Activated CD8-positive, alpha-beta T cell treated with anti-CD3 and anti-CD28 coated beads, Interleukin-2, amount 10 ng/mL, durations not matched to agents 7 days and 5 days (primary cell): ENCODE data around the gene SERPINA1. TPM values are rescaled to one million over a fixed set of nuclear protein-coding genes. Genes with fewer than 3 reads are reported as not detected.
"Not testable (repeated sequence)": the region's sequence is repeated elsewhere in the genome, so short reads cannot be mapped to it uniquely, and the experiment has no call there.

ENCODE experiments used
- ATAC-seq: fragments of 150-1000 bp; cut with Tn5 transposase; one replicate; pipeline ENCODE4 v1.10.0; 2021; ENCODE audit warnings: moderate library complexity
- CTCF ChIA-PET: fragments of 350-600 bp; sonication (Branson Sonifier 250); formaldehyde crosslinking; loops from one replicate; lab custom pipeline; 2021; ENCODE audit warnings: antibody characterized with exemption; lab: Charles Lee
- POLR2A ChIA-PET: fragments of 350-600 bp; sonication (Branson Sonifier 250); formaldehyde crosslinking; loops from one replicate; lab custom pipeline; 2021; ENCODE audit warnings: antibody characterized with exemption; lab: Charles Lee
- DNase-seq: peaks from one replicate; pipeline ENCODE4 v3.0.0-alpha.2; 2020
- H3K27ac Mint-ChIP-seq: one replicate; pipeline ENCODE4 v1.8.0; 2021; ENCODE audit warnings: mild to moderate bottlenecking, mixed read lengths
- H3K27me3 Mint-ChIP-seq: one replicate; pipeline ENCODE4 v1.8.0; 2021; ENCODE audit warnings: low read depth, mixed read lengths
- H3K36me3 Mint-ChIP-seq: one replicate; pipeline ENCODE4 v1.8.0; 2021; ENCODE audit warnings: low read depth, mixed read lengths
- H3K4me1 Mint-ChIP-seq: one replicate; pipeline ENCODE4 v1.8.0; 2021; ENCODE audit warnings: low read depth, mixed read lengths
- H3K4me3 Mint-ChIP-seq: one replicate; pipeline ENCODE4 v1.8.0; 2021; ENCODE audit warnings: mild to moderate bottlenecking, mixed read lengths
- H3K9me3 Mint-ChIP-seq: one replicate; pipeline ENCODE4 v1.8.0; 2022; ENCODE audit warnings: mixed read lengths; ENCODE audit not compliant: insufficient read depth
- total RNA-seq, 2 experiments: library from RNA; stranded (reverse); gene quantifications; one replicate each; pipeline ENCODE4 v1.2.3, GENCODE V29; 2021

SERPINA1 gene
- total RNA-seq, 2 experiments from 2014 or later: not detected

DNA sequence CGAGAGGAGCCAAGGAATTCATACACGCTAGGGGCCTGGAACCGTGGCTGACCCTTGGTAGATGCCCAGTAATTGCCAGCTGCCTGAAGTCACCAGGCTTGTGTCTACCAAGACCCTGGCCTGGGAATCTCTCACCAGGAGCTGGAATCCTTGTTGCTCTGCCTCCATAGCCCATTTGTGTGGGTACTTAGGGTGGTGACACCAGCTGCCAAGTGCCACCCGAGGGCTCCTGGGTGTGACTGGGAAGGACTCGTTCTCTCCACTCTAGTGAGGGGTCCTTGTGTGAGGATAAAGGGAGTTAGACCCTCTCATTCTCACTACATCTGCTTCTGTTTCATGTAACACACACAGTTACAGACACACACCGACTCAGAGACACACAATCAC lies 17.9 kb downstream of the SERPINA1 start:
- Mint-ChIP-seq H3K27me3 (no peaks in the 10 kb centered on the region), H3K4me1 (no peaks in the 10 kb centered on the region), H3K36me3 (no peaks in the 10 kb centered on the region), H3K9me3 (no peaks in the 10 kb centered on the region), H3K27ac (no peak overlapping the region), H3K4me3 (no peak overlapping the region)
- POLR2A ChIA-PET: no interaction called here
- no peak for ATAC-seq
- no peak for DNase-seq
- CTCF ChIA-PET: no interaction called here

GRCh38 chr14:94369766-94370523 lies 18.5 kb downstream of the SERPINA1 start:
- CTCF ChIA-PET, H3K36me3 Mint-ChIP-seq, H3K4me3 Mint-ChIP-seq, DNase-seq, H3K27ac Mint-ChIP-seq, ATAC-seq, H3K4me1 Mint-ChIP-seq, H3K9me3 Mint-ChIP-seq, H3K27me3 Mint-ChIP-seq, POLR2A ChIA-PET: not testable (repeated sequence)

GRCh38 chr14:94368956-94369355 lies 19.4 kb downstream of the SERPINA1 start:
- no peaks in the 10 kb centered on the region for H3K36me3 Mint-ChIP-seq
- ChIA-PET POLR2A (no interaction called here), CTCF (no interaction called here)
- H3K4me1 Mint-ChIP-seq: no peaks in the 10 kb centered on the region
- DNase-seq (no peak), ATAC-seq (no peak)
- H3K4me3 Mint-ChIP-seq: no peak overlapping the region
- H3K27ac Mint-ChIP-seq: no peak overlapping the region
- H3K9me3 Mint-ChIP-seq: no peaks in the 10 kb centered on the region
- H3K27me3 Mint-ChIP-seq: no peaks in the 10 kb centered on the region

DNA sequence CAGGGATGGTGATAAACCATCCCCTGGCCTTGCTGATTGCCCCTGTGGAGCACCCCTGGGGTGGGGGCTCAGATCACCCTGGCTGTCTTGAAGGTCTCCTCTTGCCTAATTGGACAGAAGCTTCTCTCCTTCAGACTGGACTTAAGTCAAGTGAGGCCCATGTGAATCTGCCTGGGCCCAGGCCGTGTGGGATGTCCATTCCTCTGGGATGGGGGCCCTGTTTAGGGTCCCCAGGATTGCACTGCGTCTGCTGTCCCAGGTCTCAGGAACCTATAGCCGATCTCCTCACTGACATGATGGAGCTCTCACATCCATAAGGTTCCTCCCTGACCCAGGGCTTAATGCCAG lies 20.2 kb downstream of the SERPINA1 start:
- no peaks in the 10 kb centered on the region for H3K36me3 Mint-ChIP-seq
- no peak for ATAC-seq
- CTCF ChIA-PET: no interaction called here

GRCh38 chr14:94367347-94368242 lies 20.8 kb downstream of the SERPINA1 start:
- ATAC-seq (no peak), DNase-seq (no peak)
- Mint-ChIP-seq H3K27me3 (no peaks in the 10 kb centered on the region), H3K9me3 (no peaks in the 10 kb centered on the region), H3K4me3 (no peak overlapping the region), H3K4me1 (no peaks in the 10 kb centered on the region), H3K27ac (no peak overlapping the region), H3K36me3 (no peaks in the 10 kb centered on the region)
- ChIA-PET POLR2A (interaction anchor here (0.6 kb wide), 1 partner anchor 335 kb away, joined by 3 read pairs; no protein-coding TSS in a partner anchor), CTCF (no interaction called here)

More for the DNA sequence above, 20.2 kb downstream of the SERPINA1 start:
- no peaks in the 10 kb centered on the region for H3K9me3 Mint-ChIP-seq
- DNase-seq: no peak
- H3K27me3 Mint-ChIP-seq: no peaks in the 10 kb centered on the region
- no peak overlapping the region for H3K4me3 Mint-ChIP-seq
- no peak overlapping the region for H3K27ac Mint-ChIP-seq
- POLR2A ChIA-PET: no interaction called here
- H3K4me1 Mint-ChIP-seq: no peaks in the 10 kb centered on the region

GRCh38 chr14:94366146-94366915 lies 22.1 kb downstream of the SERPINA1 start, which contains the start of gene SERPINA2:
TSS of gene SERPINA2 (minus strand) at chr14:94366698.
- DNase-seq: no peak
- Mint-ChIP-seq H3K36me3 (no peaks in the 10 kb centered on the region), H3K4me3 (no peak within 1 kb of the TSS), H3K27ac (no peak within 1 kb of the TSS), H3K9me3 (no peaks in the 10 kb centered on the region), H3K27me3 (no peaks in the 10 kb centered on the region), H3K4me1 (no peaks in the 10 kb centered on the region)
- ChIA-PET POLR2A (interaction anchor here (0.6 kb wide), 1 partner anchor 336 kb away, joined by 3 read pairs; no protein-coding TSS in a partner anchor), CTCF (no interaction called here)
- ATAC-seq: no peak

- DNase-seq (no peak), ATAC-seq (no peak)
- no peaks in the 10 kb centered on the region for H3K4me1 Mint-ChIP-seq
- no peak overlapping the region for H3K27ac Mint-ChIP-seq
- CTCF ChIA-PET: no interaction called here
- no peaks in the 10 kb centered on the region for H3K36me3 Mint-ChIP-seq
- no peak overlapping the region for H3K4me3 Mint-ChIP-seq
- H3K9me3 Mint-ChIP-seq: no peaks in the 10 kb centered on the region
- POLR2A ChIA-PET: no interaction called here
- H3K27me3 Mint-ChIP-seq: no peaks in the 10 kb centered on the region
Measured at GRCh38 chr14:94365624-94366023, 22.8 kb downstream of the SERPINA1 start.

- ChIA-PET POLR2A (no interaction called here), CTCF (no interaction called here)
- Mint-ChIP-seq H3K4me3 (no peak overlapping the region), H3K9me3 (no peaks in the 10 kb centered on the region), H3K27me3 (peaks cover 3% of the 10 kb centered on the region), H3K4me1 (no peaks in the 10 kb centered on the region), H3K27ac (no peak overlapping the region), H3K36me3 (no peaks in the 10 kb centered on the region)
- ATAC-seq: no peak
- DNase-seq: no peak
Measured at GRCh38 chr14:94364964-94365363, 23.4 kb downstream of the SERPINA1 start.

- DNase-seq: no peak
- H3K9me3 Mint-ChIP-seq: no peaks in the 10 kb centered on the region
- POLR2A ChIA-PET: no interaction called here
- CTCF ChIA-PET: no interaction called here
- H3K27me3 Mint-ChIP-seq: peaks cover 3% of the 10 kb centered on the region
- H3K36me3 Mint-ChIP-seq: no peaks in the 10 kb centered on the region
- no peak overlapping the region for H3K27ac Mint-ChIP-seq
- ATAC-seq: no peak
- H3K4me1 Mint-ChIP-seq: no peaks in the 10 kb centered on the region
- no peak overlapping the region for H3K4me3 Mint-ChIP-seq
Measured at GRCh38 chr14:94364037-94364436, 24.4 kb downstream of the SERPINA1 start.

DNA sequence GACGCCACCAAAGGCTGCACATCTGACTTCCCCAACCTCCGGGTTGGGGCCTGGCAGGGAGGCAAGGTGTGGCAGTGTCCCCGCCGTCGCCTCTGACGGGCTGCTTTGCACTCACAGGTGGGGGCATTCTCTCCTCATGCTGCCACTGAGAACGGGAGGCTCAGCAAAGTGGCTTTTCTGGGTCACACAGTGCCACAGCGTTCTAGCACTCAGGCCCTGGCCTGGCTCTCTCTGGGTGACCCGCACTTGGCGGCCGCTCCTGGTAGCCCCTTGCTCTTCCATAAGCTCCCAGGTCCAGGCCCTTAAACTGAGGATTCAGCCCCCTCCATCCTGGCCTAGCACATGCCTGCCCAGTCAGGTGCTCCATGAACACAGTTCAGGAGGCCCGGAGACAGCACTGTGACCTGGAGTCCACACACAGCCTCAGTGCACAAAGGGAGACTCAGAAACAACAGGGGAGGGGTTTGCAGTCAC lies 25.2 kb downstream of the SERPINA1 start:
- H3K4me3 Mint-ChIP-seq: no peak overlapping the region
- ChIA-PET POLR2A (no interaction called here), CTCF (no interaction called here)
- ATAC-seq (no peak), DNase-seq (no peak)
- no peaks in the 10 kb centered on the region for H3K9me3 Mint-ChIP-seq
- H3K27ac Mint-ChIP-seq: no peak overlapping the region
- no peaks in the 10 kb centered on the region for H3K36me3 Mint-ChIP-seq
- no peaks in the 10 kb centered on the region for H3K4me1 Mint-ChIP-seq
- peaks cover 5% of the 10 kb centered on the region for H3K27me3 Mint-ChIP-seq

DNA sequence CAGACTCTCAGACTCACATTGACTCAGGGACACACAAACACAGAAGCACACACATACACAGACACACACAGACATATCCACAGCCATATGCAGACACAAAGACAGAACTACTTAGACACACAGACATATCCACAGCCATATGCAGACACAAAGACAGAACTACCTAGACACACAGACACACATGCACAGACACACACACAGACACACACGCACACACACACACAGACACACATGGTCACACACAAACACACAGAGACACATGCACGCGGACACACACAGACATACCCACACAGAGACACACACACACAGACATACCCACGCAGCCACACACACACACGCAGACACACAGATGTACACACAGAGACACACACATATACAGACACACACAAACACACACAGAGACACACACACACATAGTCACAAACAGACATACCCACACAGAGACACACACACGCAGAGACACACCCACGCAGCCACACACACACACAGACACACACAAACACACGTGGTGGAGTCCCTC lies 25.7 kb downstream of the SERPINA1 start:
- no peaks in the 10 kb centered on the region for H3K36me3 Mint-ChIP-seq
- ChIA-PET POLR2A (no interaction called here), CTCF (no interaction called here)
- no peak overlapping the region for H3K4me3 Mint-ChIP-seq
- no peaks in the 10 kb centered on the region for H3K4me1 Mint-ChIP-seq
- H3K27me3 Mint-ChIP-seq: peaks cover 7% of the 10 kb centered on the region
- ATAC-seq (no peak), DNase-seq (no peak)
- no peak overlapping the region for H3K27ac Mint-ChIP-seq
- H3K9me3 Mint-ChIP-seq: no peaks in the 10 kb centered on the region
